NCI-H524 treated with DMSO at 0.1 percent for 48 hours (cell line): ENCODE data around the gene RND3.

Experiments
- DNase-seq: peaks from one replicate; lab custom pipeline; 2025; lab: John Stamatoyannopoulos, UW

Gene RND3

GRCh38 chr2:150487537-150488429, at the start of gene RND3:
Gene RND3, minus strand, starts transcription at chr2:150487667. Its CDS starts 250 bp downstream, at chr2:150487417.
- peak; percentile 89 for DNase-seq

- no peak for DNase-seq
Measured at GRCh38 chr2:150535176-150535575, 47.7 kb upstream of the RND3 start.

- no peak for DNase-seq
Measured at GRCh38 chr2:150532879-150533278, 45.4 kb upstream of the RND3 start.

- DNase-seq = no peak
Measured at GRCh38 chr2:150532020-150532419, 44.6 kb upstream of the RND3 start.

- DNase-seq = no peak
Measured at GRCh38 chr2:150531591-150531990, 44.1 kb upstream of the RND3 start.

GRCh38 chr2:150530168-150530567, 42.7 kb upstream of the RND3 start:
- no peak for DNase-seq

- no peak for DNase-seq
Measured at GRCh38 chr2:150528861-150529801, 41.7 kb upstream of the RND3 start.

- DNase-seq = no peak
Measured at GRCh38 chr2:150526827-150527226, 39.4 kb upstream of the RND3 start.

- DNase-seq = no peak
Measured at GRCh38 chr2:150526006-150526405, 38.5 kb upstream of the RND3 start.

GRCh38 chr2:150522269-150522668, 34.8 kb upstream of the RND3 start:
- no peak for DNase-seq

GRCh38 chr2:150520887-150521664, 33.6 kb upstream of the RND3 start:
- DNase-seq = no peak

GRCh38 chr2:150520033-150520432, 32.6 kb upstream of the RND3 start:
- no peak for DNase-seq

GRCh38 chr2:150517951-150518680, 30.6 kb upstream of the RND3 start:
- DNase-seq = no peak

GRCh38 chr2:150513647-150514046, 26.2 kb upstream of the RND3 start:
- DNase-seq = no peak

GRCh38 chr2:150508497-150509137, 21.1 kb upstream of the RND3 start:
- no peak for DNase-seq

GRCh38 chr2:150507071-150507470, 19.6 kb upstream of the RND3 start:
- DNase-seq = no peak

GRCh38 chr2:150505178-150505577, 17.7 kb upstream of the RND3 start:
- no peak for DNase-seq

GRCh38 chr2:150495993-150496627, 8.6 kb upstream of the RND3 start:
- no peak for DNase-seq

GRCh38 chr2:150495001-150495400, 7.5 kb upstream of the RND3 start:
- no peak for DNase-seq

- no peak for DNase-seq
Measured at GRCh38 chr2:150494234-150494945, 6.9 kb upstream of the RND3 start.
